Right lung (tissue), 10 donors: ENCODE measurements around the gene FLACC1. TPM values are rescaled to one million over a fixed set of nuclear protein-coding genes. Genes with fewer than 3 reads are reported as not detected.
"Not testable (repeated sequence)": the region's sequence is repeated elsewhere in the genome, so short reads cannot be mapped to it uniquely, and the experiment has no call there.

Source experiments
- DNase-seq, 2 donors: peaks; one replicate each; pipeline ENCODE4 v3.0.0-alpha.2; 2013
- long read RNA-seq, 8 donors: transcript quantifications; one replicate each; lab custom pipeline, GENCODE V29; 2026
- polyA plus RNA-seq, 5 donors: library from polyadenylated mRNA; unstranded; fragments of 120-200 nt; gene quantifications; one replicate each; pipeline versions ENCODE4 v1.2.1 to v1.2.3, GENCODE V29; 2013; ENCODE audit warnings: inconsistent platforms in 1 of 5, low replicate concordance in 1 of 5; ENCODE audit not compliant: insufficient read length in 5 of 5, insufficient read depth in 1 of 5

Gene FLACC1, protein sequence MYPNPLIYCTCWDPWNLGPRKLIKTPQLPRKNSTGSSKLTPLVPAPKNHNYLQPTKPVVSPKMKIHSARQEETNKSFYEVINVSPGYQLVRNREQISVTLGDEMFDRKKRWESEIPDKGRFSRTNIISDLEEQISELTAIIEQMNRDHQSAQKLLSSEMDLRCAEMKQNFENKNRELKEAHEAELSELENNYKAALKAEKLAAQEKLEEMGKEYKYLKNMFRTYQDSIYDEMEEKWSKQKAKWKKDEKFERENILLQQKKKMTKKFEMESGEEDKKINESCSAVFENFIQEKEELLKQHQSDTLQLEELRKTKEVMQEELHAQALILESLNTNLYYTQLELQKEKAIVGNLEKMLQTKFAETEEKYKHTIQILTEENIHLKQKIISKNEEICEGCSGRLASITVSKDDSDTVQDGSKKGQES
- polyA plus RNA-seq, result 1 to 10 TPM; 2.3 to 6.2 (median 4.1) TPM
- long read RNA-seq, donor 1, result 0 reads
- long read RNA-seq, donor 2, result 0 reads
- long read RNA-seq, donor 3, result 0 reads
- long read RNA-seq, donor 4, result 0 reads
- long read RNA-seq, donor 5, result 0 reads
- long read RNA-seq, donor 6, result 0 reads
- long read RNA-seq, donor 7, result 0 reads
- long read RNA-seq, donor 8, result 0 reads

- peak; percentile 71 to 75 for DNase-seq
These were observed at the start of gene FLACC1 for GRCh38 chr2:201357221-201357620. Gene FLACC1 (minus strand): TSS chr2:201357345. CDS start chr2:201351404, 5,941 bp downstream.

DNA sequence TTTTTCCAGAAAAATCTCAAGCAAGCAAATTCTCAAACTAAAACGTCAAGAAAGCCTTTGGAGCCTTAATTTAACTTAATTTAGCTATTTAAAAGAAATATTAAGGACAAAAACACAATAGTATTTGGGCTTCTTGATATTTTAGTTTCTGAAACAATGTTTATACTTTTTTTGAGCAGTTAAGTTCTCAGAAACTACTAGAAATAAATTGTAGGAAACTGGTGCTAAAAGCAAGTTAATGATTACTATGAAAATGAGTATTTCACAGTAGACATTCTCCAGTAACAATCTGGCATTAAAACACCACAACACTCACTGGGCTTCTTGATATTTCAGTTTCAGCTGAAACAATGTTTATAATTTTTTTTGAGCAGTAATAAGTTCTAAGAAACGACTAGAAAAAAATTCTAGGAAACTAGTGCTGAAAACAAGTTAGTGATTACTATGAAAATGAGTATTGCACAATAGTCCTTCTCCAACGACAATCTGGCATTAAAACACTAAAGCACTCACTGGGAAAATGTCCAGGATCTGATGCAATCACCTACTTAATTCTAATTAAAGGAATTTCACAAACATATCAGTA, 49.0 kb upstream of the FLACC1 start:
- DNase-seq, result peak; percentile 88 to 92

- no peak for DNase-seq
These were observed 47.6 kb upstream of the FLACC1 start for GRCh38 chr2:201404699-201405280.

DNA sequence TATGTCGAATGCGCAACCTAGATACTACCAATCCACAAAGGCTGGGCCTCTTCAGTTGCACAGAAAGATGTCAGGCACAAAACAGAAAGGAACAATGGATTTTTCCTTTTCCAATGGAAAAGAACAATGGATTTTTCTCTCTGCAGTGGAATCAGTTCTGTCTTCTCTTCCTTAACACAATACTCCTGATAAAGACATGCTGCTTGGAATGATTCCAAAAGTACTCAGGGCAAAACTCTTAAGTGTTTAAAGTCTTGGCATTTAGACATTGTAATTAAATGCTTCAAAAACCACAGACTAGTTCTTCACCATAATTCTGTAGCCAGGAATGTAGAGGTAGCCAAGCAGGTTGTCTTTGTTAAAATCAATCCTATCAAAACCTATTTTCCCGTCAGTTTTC, 46.7 kb upstream of the FLACC1 start:
- no peak for DNase-seq

GRCh38 chr2:201402651-201403562, 45.8 kb upstream of the FLACC1 start:
- peak in 1 of 2 donors; percentile 42 for DNase-seq

DNA sequence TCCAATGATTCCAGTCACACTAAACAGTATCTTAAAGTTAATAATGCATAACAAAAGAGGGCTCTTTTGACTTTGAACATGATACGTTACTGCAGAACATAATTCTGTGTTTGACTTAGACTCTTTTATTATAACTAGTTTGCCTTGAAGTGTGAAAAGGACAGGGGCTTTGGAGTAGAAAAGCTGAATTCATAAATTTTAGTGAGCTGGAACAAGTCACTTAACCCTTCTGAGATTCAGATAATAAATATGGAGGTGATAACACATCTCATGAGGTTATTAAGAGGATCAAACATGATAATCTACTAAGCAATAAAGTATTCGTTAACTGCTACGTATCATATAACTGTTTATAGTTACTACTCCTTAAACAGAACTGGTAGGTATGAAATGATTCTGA, 44.7 kb upstream of the FLACC1 start:
- no peak for DNase-seq

DNA sequence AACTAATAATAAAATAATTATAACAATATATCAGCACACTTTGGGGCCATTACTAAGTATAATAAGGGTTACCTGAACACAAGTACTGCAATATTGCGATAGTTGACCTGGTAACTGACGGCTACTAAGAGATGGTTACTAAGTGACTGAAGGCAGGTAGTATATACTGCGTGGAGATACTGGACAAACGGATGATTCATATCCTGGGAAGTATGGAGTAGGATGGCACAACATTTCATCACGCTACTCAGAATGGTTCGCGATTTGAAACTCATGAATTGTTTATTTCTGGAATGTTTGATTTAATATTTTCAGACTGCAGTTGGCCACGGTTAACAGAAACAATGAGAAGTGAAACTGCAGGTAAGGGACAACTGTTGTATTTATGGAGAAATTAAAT, 39.5 kb upstream of the FLACC1 start:
- DNase-seq, result no peak

DNA sequence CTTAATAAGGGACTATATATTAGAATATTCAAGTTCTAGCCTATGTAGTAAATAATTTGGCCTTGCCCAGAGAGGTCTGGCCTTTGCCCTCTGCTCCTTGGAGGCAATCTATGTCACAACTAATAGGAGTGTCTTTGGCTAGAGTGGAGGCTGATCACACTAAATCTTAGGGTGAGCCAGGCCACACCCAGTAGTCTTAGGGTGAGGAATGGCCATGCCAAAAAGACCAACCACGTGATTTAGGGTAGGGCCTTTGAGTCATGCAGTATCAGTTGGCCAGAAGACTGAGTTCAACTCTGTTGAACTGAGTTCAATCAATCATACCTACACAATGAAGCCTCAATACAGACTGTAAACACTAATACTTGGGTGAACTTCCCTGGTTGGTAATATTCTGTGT, 26.0 kb upstream of the FLACC1 start:
- no peak for DNase-seq

GRCh38 chr2:201378496-201379397, 21.6 kb upstream of the FLACC1 start:
- DNase-seq, result no peak

DNA sequence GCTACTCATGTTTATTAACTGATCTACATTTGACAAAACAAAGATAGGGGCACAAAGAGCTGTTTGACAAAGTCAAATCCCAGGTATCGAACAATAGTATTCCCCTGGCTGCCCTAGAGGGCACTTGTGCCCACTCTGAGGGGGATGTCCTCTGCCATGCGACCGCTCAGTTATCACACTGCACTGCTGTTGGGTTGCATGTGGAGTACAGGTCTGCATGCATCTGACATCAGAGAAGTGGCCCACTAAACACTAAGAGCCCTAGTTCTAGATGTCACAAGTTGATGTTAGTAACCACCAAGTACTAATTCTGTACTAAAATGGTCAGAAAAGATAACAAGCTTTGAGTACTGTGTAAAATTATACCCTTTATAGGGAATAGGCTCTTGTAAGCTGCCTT, 20.1 kb upstream of the FLACC1 start:
- DNase-seq, result no peak

DNA sequence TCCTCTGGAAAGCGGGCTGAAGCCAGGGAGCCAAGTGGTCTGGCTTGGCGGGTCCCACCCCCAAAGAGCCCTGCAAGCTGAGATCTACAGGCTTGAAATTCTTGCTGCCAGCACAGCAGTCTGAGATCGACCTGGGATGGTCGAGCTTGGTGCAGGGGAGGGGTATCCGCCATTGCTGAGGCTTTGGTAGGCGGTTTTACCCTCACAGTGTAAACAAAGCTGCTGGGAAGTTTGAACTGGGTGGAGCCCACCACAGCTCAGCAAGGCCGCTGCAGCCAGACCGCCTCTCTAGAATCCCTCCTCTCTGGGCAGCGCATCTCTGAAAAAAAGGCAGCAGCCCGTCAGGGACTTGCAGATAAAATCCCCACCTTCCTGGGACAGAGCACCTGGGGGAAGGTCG, 12.6 kb upstream of the FLACC1 start:
- DNase-seq, result no peak

GRCh38 chr2:201369318-201369717, 12.2 kb upstream of the FLACC1 start:
- not testable (repeated sequence) for DNase-seq

DNA sequence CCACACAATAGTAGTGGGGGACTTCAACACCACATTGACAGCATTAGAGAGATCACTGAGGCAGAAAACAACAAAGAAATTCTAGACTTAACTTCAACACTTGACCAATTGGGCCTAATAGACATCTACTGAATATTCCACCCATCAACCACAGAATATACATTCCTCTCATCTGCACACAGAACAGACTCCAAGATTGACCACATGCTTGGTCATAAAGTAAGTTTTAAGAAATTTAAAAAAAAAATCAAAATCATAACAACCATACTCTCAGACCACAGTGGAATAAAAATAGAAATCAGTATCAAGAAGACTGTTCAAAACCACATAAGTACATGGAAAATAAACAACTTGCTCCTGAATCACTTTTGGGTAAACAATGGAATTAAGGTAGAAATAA, 9.0 kb upstream of the FLACC1 start:
- DNase-seq, result no peak

DNA sequence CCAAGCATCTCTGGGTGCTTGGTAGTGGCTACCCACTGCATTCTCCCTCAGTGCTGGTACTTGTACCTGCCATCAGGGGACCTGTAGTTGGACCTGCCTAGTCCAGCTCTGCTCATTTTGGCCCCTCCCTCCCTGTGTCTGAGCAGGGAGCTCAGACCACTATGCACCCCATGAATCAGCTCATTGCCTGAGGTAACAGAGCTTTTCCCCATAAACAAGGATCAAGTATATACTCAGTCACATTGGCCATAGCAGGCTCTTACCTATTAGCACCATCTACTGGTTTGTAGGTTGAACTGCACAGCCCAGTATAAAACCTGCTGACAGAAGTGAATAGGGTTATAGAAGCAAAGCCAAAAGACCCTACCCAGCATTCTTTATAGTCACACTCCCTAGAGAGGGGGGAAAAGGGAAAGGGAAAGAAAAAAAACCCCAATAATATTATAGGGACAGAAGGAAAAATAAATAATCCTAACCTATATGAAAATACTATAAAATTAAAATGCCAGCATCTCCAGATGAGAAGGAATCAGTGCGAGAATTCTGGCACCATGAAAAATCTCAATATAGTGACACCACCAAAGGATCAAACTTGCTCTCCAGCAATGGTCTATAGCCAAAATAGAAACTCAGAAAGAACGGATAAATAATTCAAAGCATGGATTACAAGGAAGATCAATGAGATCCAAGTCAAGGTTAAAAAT, 6.9 kb upstream of the FLACC1 start:
- DNase-seq, result no peak

GRCh38 chr2:201362396-201362795, 5.3 kb upstream of the FLACC1 start:
- DNase-seq, result no peak

- no peak for DNase-seq
These were observed 4.1 kb upstream of the FLACC1 start for GRCh38 chr2:201361078-201361733.

GRCh38 chr2:201360256-201360655, 3.1 kb upstream of the FLACC1 start:
- DNase-seq, result no peak

DNA sequence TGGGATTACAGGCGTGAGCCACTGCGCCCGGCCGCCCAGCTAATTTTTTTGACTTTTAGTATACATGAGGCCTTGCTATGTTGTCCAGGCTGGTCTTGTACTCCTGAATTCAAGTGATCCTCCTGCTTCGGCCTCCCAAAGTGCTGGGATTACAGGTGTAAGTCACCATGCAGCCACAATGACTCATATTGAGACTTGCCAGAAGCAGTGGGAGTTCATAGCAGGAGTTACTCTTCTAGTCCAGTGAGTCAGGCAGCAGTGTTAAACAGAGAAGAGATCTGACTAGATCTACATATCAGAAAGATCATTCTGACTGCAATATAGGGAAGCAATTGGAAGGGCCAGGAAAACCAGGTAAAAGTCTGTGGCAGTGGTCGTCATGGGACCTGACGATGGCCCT, 1.5 kb upstream of the FLACC1 start:
- DNase-seq, result no peak

- DNase-seq, result no peak
These were observed 4.0 kb downstream of the FLACC1 start for GRCh38 chr2:201353116-201353515.
